Measurements from ENCODE around the gene ST8SIA3.
"Not testable (repeated sequence)": the region's sequence is repeated elsewhere in the genome, so short reads cannot be mapped to it uniquely, and the experiment has no call there.

The ST8SIA3 gene

GRCh38 chr18:57372444-57372843, 20.1 kb downstream of the ST8SIA3 start:
- no peak for DNase-seq

- DNase-seq = no peak
These were observed 20.7 kb downstream of the ST8SIA3 start for GRCh38 chr18:57373017-57373416.

GRCh38 chr18:57376503-57376902, 24.1 kb downstream of the ST8SIA3 start:
- DNase-seq = no peak

GRCh38 chr18:57389271-57389670, 36.9 kb downstream of the ST8SIA3 start:
- DNase-seq = no peak

- no peak for DNase-seq
These were observed 37.7 kb downstream of the ST8SIA3 start for GRCh38 chr18:57390044-57390443.

- DNase-seq = not testable (repeated sequence)
These were observed 42.4 kb downstream of the ST8SIA3 start for GRCh38 chr18:57394749-57395148.

- DNase-seq = not testable (repeated sequence)
These were observed 44.5 kb downstream of the ST8SIA3 start for GRCh38 chr18:57396831-57397230.

GRCh38 chr18:57397440-57398132, 45.2 kb downstream of the ST8SIA3 start:
- DNase-seq = no peak

- DNase-seq = no peak
These were observed 52.0 kb downstream of the ST8SIA3 start for GRCh38 chr18:57404345-57404744.

GRCh38 chr18:57409650-57410049, 57.3 kb downstream of the ST8SIA3 start:
- no peak for DNase-seq

- no peak for DNase-seq
These were observed 58.4 kb downstream of the ST8SIA3 start for GRCh38 chr18:57410749-57411148.

GRCh38 chr18:57416542-57416941, 64.2 kb downstream of the ST8SIA3 start:
- DNase-seq = no peak
